Coronary artery (tissue), 2 donors: Measurements from ENCODE around the gene TMEM80.
A peak's percentile ranks its signal among the peaks of the same experiment; 100 is the strongest.

ENCODE experiments used
- DNase-seq: peaks from one replicate; pipeline ENCODE4 v3.0.0-alpha.2; 2017; ENCODE audit warnings: low spot score
- H3K27ac ChIP-seq, 2 donors: fragments of 200-600 bp; sonication (generic); one replicate each; pipeline ENCODE4 v1.5.1; 2016 to 2019
- H3K4me3 ChIP-seq: fragments of 200-600 bp; sonication (generic); 2 replicates; pipeline ENCODE4 v1.5.1; 2016; ENCODE audit warnings: mild to moderate bottlenecking, moderate library complexity
- CTCF ChIP-seq: fragments of 200-600 bp; sonication (generic); IDR thresholded peaks from one replicate; pipeline ENCODE4 v1.5.1; 2019; ENCODE audit warnings: antibody characterized with exemption

TMEM80 gene

GRCh38 chr11:690738-691633 is 4.6 kb upstream of the TMEM80 start:
- H3K27ac ChIP-seq = no peak overlapping the region
- no peak for TF ChIP-seq CTCF
- H3K4me3 ChIP-seq = no peak overlapping the region
- DNase-seq = no peak

DNA sequence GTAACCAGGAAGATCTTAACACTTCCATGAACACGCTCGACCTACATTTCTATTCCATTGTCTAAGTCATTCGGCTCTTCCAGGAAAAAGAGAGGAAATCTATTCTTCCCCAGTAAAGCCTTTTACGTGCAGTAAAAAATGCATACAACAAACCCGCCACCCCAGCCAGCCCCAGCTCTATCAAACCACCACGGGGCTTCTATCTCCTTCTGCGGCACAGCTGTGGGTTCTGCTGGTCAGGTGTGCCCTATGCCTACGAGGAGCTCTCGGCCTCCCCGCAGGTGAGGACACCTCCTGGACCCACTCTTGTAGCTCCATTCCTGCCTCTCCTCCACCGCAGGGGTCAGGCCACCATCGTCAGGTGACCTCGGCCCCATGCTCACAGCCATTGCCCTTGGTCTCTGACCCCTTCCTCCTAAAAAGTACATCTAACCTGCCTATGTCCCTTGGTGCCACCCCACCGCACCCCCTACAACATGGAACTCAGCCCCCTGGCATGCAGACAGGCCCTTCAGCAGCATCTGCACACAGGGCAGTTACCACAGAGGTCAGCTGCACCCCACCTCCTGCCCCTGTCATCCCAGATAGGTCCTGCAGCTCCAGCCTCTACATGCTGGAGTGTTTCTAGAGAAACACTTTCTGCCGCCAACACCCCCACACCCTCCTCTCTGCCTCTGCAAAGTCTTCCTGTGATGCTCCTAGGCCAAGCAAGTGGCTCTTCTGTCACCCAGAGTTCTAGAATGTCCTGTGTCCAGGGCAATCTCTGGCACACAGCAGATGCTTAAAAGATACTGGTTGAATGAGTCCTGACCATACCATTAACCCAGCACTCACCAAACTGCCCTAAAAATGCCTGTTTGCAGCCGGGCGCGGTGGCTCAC is 3.7 kb upstream of the TMEM80 start:
- TF ChIP-seq CTCF = no peak

DNA sequence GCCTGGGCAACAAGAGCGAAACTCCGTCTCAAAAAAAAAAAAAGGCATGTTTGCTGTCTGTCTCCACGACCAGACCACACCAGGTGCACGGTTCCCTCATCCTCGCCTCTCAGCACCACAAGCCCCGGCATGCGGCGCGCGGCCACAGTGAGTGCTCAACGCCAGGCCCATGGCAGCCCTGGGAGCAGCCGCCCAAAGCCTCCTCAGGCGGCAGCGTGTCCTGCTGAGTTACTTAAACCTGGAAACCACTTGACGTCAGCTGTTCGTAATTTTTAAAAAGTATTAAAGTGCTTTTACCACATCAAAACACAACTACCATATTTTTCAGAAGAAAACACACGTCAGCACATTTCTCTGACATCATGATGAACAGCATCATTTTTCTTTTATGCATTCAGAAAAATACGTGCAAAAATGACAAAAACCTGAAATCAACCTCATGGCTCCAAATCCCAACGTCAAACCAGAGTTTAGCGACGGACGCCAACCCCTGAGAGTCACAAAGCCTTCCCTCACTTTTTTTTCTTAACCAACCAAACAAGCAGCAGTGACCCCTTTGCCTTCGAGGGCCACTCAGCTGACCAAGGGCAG is 2.7 kb upstream of the TMEM80 start:
- peak overlapping the region; percentile 89 for H3K4me3 ChIP-seq
- H3K27ac ChIP-seq = peak overlapping the region in 1 of 2 donors; percentile 98
- DNase-seq = no peak
- TF ChIP-seq CTCF = no peak

More for the DNA sequence above, 3.7 kb upstream of the TMEM80 start:
- Histone ChIP-seq H3K27ac (no peak overlapping the region), H3K4me3 (no peak overlapping the region)
- no peak for DNase-seq

GRCh38 chr11:693415-693831 is 2.2 kb upstream of the TMEM80 start:
- Histone ChIP-seq H3K27ac (peak overlapping the region in 1 of 2 donors; percentile 98), H3K4me3 (peak overlapping the region; percentile 89)
- no peak for TF ChIP-seq CTCF
- DNase-seq = no peak

DNA sequence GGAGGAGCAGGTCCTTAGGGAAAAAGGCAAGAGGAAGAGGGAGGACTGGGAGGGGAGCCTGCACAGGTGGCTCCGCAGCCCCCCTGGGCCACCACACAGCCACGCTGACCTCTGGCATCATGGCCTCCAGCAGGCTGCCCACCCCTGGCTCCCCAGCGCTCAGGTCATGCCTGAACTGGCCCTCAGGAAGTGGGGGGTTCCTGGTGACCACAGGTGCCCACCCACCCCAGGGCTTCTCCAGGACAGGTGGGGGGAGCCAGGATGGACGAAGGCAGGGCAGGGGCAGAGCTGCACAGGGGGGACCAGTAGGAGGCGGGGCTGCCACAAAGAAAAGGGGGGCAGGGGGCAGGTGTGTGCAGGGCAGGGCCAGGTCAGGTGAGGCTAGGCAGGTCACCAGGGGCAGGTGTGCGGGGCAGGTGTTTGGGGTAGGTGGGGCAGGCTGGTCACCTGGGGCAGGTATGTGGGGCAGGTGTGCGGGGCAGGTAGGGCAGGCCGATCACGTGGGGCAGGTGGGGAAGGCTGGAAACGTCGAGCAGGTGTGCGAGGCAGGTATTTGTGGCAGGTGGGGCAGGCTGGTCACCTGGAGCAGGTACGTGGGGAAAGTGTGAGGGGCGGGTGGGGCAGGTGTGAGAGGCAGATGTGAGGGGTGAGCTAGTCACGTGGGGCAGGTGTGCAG is 1.6 kb upstream of the TMEM80 start:
- Histone ChIP-seq H3K4me3 (peak overlapping the region; percentile 89), H3K27ac (peak overlapping the region; percentile 96 to 98)
- no peak for TF ChIP-seq CTCF
- DNase-seq = no peak

DNA sequence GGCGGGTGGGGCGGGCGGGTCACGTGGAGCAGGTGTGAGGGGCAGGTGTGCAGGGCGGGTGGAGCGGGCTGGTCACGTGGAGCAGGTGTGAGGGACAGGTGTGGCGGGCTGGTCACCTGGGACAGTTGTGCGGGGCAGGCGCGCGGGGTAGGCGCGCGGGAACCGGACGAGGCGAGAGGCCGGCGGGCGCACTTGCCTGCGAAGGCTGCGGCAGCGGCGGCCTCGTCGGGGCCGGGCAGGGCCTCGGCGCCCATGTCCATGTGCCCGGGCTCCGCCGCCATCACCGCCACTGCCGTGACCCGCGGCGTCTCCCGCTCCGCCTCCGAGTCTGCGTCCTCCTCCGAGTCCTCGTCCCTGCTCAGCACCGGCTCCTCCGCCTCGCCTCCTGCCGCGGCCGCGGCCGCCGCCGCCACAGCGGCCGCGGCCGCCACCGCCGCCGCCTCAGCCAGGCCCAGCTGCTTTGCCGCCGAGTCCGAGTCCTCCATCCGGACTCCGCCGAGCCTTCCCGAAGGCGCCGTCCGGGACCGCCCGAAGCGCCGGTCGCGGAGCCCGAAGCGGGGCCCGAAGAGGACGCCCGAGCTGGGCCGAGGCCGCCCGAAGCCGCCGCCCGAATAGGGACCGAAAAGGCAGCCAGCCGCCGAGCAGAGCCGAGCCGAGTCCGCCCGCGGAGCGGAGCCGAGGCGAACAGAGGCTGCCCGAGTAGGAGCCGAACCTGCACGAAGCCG is 891 bp upstream of the TMEM80 start, which contains the start of gene DEAF1:
DEAF1 (minus strand) TSS at position 660 of the 725 bp plus-strand sequence; CDS start at position 485, 175 bp downstream.
- peak within 1 kb of the TSS; percentile 96 to 98 for H3K27ac ChIP-seq
- DNase-seq = peak; percentile 99
- TF ChIP-seq CTCF = no peak
- peak within 1 kb of the TSS; percentile 89 for H3K4me3 ChIP-seq
